GM12801 (cell line): ENCODE measurements around the gene TRIP6.

ENCODE experiments used
- TF ChIP-seq, protein P1 (sequence below): IDR thresholded peaks from one replicate; pipeline ENCODE4 v1.5.1; 2011; ENCODE audit warnings: control low read depth; ENCODE audit not compliant: insufficient read length; ENCODE audit errors: extremely low read depth

The TRIP6 gene

DNA sequence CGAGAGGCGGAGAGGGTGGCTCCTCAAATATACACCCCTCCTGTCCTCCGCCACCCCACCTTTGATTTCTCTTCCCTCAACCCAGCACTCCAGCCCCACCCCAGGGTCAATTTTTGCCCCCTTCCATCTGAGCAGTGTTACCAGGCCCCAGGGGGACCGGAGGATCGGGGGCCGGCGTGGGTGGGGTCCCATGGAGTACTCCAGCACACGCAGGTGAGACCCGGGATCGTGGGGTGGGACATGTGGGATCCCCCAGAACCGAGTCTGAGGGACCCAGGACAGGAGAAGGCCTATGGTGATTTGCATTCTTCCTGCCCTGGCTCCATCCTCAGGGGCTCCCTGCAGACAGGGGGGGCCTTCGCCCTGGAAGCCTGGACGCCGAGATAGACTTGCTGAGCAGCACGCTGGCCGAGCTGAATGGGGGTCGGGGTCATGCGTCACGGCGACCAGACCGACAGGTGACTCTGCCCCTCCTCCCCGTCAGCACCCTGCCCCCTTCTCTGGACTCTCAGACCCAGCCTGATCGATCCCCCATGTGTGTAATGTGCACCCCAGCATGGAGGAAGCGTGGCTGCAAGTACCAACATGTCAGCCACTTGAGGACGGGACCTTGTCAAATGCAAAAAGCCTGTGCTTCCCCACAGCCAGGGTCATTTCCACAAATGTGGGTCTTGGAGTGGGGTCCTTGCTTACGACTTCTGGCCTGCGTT lies 744 bp downstream of the TRIP6 start:
- TF ChIP-seq, protein P1, sequence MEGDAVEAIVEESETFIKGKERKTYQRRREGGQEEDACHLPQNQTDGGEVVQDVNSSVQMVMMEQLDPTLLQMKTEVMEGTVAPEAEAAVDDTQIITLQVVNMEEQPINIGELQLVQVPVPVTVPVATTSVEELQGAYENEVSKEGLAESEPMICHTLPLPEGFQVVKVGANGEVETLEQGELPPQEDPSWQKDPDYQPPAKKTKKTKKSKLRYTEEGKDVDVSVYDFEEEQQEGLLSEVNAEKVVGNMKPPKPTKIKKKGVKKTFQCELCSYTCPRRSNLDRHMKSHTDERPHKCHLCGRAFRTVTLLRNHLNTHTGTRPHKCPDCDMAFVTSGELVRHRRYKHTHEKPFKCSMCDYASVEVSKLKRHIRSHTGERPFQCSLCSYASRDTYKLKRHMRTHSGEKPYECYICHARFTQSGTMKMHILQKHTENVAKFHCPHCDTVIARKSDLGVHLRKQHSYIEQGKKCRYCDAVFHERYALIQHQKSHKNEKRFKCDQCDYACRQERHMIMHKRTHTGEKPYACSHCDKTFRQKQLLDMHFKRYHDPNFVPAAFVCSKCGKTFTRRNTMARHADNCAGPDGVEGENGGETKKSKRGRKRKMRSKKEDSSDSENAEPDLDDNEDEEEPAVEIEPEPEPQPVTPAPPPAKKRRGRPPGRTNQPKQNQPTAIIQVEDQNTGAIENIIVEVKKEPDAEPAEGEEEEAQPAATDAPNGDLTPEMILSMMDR, result no peak

DNA sequence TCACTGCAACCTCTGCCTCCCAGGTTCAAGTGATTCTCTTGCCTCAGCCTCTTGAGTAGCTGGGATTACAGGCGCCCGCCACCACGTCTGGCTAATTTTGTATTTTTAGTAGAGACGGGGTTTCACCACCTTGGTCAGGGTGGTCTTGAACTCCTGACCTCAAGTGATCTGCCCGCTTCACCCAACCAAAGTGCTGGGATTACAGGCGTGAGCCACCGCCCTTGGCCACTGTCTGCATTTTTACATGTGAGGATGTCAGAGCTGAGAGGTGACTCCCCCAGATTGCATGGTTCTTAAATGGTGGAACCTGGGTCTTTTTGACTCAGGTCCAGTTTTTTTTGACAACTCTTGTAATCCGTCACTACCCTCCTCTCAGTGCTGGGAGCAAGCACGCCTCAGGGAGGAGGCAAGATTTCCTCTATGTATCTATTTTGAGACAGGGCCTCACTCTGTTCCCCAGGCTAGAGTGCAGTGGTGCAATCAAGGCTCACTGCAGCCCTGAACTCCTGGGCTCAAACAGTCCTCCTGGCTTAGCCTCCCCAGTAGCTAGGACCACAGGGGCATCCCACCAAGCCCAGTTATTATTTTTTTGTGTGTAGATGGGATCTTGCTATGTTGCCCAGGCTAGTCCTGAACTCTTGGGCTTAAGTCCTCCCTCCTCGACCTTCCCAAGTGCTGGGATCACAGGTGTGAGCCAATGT lies 6.6 kb downstream of the TRIP6 start:
- TF ChIP-seq, protein P1, result no peak

DNA sequence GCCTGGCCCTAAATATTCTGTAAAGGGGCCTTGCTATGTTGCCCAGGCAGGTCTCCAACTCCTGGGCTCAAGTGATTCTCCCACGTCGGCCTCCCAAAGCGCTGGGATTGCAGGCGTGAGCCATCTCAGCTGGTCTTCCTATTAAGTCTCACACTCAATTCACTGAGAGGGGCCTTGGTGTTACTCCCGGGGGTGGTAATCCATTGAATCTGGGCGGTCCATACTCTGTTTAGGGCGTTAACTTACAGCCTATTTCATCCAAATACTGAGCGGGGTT lies 7.1 kb downstream of the TRIP6 start:
- TF ChIP-seq, protein P1, result no peak

GRCh38 chr7:100874577-100875355 lies 7.6 kb downstream of the TRIP6 start, which contains the start of gene SRRT:
Gene SRRT (plus strand): TSS chr7:100875103. CDS start chr7:100875591, 488 bp downstream.
- TF ChIP-seq, protein P1, result no peak

- TF ChIP-seq, protein P1, result no peak
These were observed 8.2 kb downstream of the TRIP6 start for GRCh38 chr7:100875356-100875751.

DNA sequence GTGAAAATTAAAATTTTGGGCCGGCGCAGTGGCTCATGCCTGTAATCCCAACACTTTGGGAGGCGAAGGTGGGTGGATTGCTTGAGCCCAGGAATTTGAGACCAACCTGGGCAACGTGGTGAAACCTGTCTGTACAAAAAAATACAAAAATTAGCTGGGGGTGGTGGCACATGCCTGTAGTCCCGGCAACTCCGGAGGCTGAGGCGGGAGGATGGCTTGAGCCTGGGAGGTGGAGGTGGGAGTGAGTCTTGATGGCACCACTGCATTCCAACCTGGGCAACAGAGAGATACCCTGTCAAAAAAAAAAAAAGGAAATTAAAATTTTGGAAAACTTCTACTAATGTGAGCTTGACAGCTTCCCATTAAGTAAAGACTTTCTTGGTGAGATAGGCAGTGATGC lies 10.8 kb downstream of the TRIP6 start:
- TF ChIP-seq, protein P1, result no peak

DNA sequence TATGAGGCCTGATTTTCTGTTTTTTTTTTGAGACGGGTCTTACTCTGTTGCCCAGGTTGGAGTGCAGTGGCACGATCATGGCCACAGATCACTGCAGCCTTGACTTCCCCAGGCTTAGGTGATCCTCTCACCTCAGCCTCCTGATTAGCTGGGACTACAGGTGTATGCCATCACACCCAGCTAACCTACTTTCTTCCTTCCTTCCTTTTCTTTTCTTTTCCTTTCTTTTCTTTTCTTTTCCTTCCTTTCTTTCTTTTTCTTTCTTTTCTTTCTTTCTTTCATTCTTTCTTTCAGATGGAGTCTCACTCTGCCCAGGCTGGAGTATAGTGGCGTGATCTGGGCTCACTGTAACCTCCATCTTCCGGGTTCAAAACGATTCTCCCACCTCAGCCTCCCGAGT lies 11.5 kb downstream of the TRIP6 start:
- TF ChIP-seq, protein P1, result no peak
